Colonic mucosa (tissue), 4 donors: ENCODE results near the gene SLC12A9. TPM values are rescaled to one million over a fixed set of nuclear protein-coding genes. Genes with fewer than 3 reads are reported as not detected.

Source experiments
- DNase-seq: peaks from one replicate; pipeline ENCODE4 v3.0.0-alpha.2; 2020
- H3K27ac ChIP-seq: fragments of 200-600 bp; one replicate; pipeline ENCODE4 v1.8.0; 2021
- H3K27me3 ChIP-seq: fragments of 200-600 bp; one replicate; pipeline ENCODE4 v1.8.0; 2021
- H3K36me3 ChIP-seq: fragments of 200-600 bp; one replicate; pipeline ENCODE4 v1.8.0; 2021
- H3K4me1 ChIP-seq: fragments of 200-600 bp; one replicate; pipeline ENCODE4 v1.8.0; 2021; ENCODE audit warnings: mild to moderate bottlenecking
- H3K4me3 ChIP-seq: fragments of 200-600 bp; one replicate; pipeline ENCODE4 v1.8.0; 2021
- H3K9ac ChIP-seq, 2 donors: one replicate each; pipeline ENCODE4 v1.7.0; 2013; ENCODE audit warnings: control low read depth in 2 of 2, low read depth in 2 of 2, low read length in 2 of 2
- H3K9me3 ChIP-seq: fragments of 200-600 bp; one replicate; pipeline ENCODE4 v1.8.0; 2021
- CTCF ChIP-seq: fragments of 200-600 bp; IDR thresholded peaks from one replicate; pipeline ENCODE4 v1.8.0; 2022; ENCODE audit warnings: antibody characterized with exemption, mild to moderate bottlenecking
- intact Hi-C: fragments of 100-400 bp; cut with DNase I; formaldehyde crosslinking; loops from one replicate; pipeline ENCODE4 v1.14.1; 2022
- total RNA-seq, 2 donors: library from RNA; stranded (reverse); fragmentation: NEBNext Ultra II Directional in 1 of 2; extraction: Animal tissue kit (Norgen Biotek cat#: 25700) in 1 of 2; gene quantifications; one replicate each; pipeline ENCODE4 v1.2.1, GENCODE V29; 2021
- donor health status: healthy.
- donor health status: DM: no; HTN: no; CAD: no.
- donor health status: DM: no; HTN: no; CAD: no.

SLC12A9 gene
- total RNA-seq, 2 donors from 2014 or later, result 24.1 to 35.9 TPM

DNA sequence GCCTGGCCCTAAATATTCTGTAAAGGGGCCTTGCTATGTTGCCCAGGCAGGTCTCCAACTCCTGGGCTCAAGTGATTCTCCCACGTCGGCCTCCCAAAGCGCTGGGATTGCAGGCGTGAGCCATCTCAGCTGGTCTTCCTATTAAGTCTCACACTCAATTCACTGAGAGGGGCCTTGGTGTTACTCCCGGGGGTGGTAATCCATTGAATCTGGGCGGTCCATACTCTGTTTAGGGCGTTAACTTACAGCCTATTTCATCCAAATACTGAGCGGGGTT, 21.7 kb downstream of the SLC12A9 start:
- H3K9ac ChIP-seq, result peak overlapping the region; percentile 94 to 96
- no peak for TF ChIP-seq CTCF
- H3K4me1 ChIP-seq, result peaks cover 17% of the 10 kb centered on the region
- intact Hi-C loops, result no loop called here
- peak overlapping the region; percentile 66 for H3K4me3 ChIP-seq
- H3K9me3 ChIP-seq, result no peaks in the 10 kb centered on the region
- no peaks in the 10 kb centered on the region for H3K36me3 ChIP-seq
- no peak for DNase-seq
- H3K27me3 ChIP-seq, result no peaks in the 10 kb centered on the region
- H3K27ac ChIP-seq, result peak overlapping the region; percentile 92

GRCh38 chr7:100874577-100875355, 22.3 kb downstream of the SLC12A9 start, which contains the start of gene SRRT:
Gene SRRT (plus strand): TSS chr7:100875103. CDS start chr7:100875591, 488 bp downstream.
- H3K4me3 ChIP-seq, result peak within 1 kb of the TSS; percentile 66
- peak; percentile 23 for TF ChIP-seq CTCF
- peaks cover 17% of the 10 kb centered on the region for H3K4me1 ChIP-seq
- H3K9me3 ChIP-seq, result no peaks in the 10 kb centered on the region
- H3K27me3 ChIP-seq, result no peaks in the 10 kb centered on the region
- H3K9ac ChIP-seq, result peak within 1 kb of the TSS; percentile 94 to 96
- H3K27ac ChIP-seq, result peak within 1 kb of the TSS; percentile 92
- H3K36me3 ChIP-seq, result no peaks in the 10 kb centered on the region
- DNase-seq, result peak; percentile 99
- intact Hi-C loops, result no loop called here

DNA sequence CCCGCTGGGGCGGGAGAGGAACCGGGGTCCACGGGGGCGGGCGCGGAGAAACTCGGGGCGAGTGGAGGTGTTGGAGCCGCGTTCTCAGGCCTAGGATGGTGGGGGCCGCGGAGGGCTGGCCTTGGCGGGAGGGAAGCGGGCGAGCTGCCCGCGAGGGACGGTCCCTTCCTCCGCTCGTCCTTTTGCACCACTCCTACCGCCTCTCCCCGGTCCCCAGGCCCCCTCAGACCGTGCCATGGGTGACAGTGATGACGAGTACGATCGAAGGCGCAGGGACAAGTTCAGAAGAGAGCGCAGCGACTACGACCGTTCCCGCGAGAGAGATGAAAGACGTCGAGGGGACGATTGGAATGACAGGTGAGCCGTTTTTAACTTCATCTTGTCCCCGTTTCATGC, 22.8 kb downstream of the SLC12A9 start:
- peak overlapping the region; percentile 71 to 94 for H3K9ac ChIP-seq
- H3K36me3 ChIP-seq, result no peaks in the 10 kb centered on the region
- no peaks in the 10 kb centered on the region for H3K27me3 ChIP-seq
- intact Hi-C loops, result no loop called here
- H3K4me3 ChIP-seq, result peak overlapping the region; percentile 66
- no peak for DNase-seq
- no peak for TF ChIP-seq CTCF
- H3K27ac ChIP-seq, result peak overlapping the region; percentile 92
- H3K4me1 ChIP-seq, result peaks cover 17% of the 10 kb centered on the region
- no peaks in the 10 kb centered on the region for H3K9me3 ChIP-seq

DNA sequence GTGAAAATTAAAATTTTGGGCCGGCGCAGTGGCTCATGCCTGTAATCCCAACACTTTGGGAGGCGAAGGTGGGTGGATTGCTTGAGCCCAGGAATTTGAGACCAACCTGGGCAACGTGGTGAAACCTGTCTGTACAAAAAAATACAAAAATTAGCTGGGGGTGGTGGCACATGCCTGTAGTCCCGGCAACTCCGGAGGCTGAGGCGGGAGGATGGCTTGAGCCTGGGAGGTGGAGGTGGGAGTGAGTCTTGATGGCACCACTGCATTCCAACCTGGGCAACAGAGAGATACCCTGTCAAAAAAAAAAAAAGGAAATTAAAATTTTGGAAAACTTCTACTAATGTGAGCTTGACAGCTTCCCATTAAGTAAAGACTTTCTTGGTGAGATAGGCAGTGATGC, 25.5 kb downstream of the SLC12A9 start:
- no peak overlapping the region for H3K4me3 ChIP-seq
- no peak overlapping the region for H3K9ac ChIP-seq
- no peak overlapping the region for H3K27ac ChIP-seq
- intact Hi-C loops, result no loop called here
- peaks cover 18% of the 10 kb centered on the region for H3K36me3 ChIP-seq
- no peaks in the 10 kb centered on the region for H3K27me3 ChIP-seq
- peaks cover 17% of the 10 kb centered on the region for H3K4me1 ChIP-seq
- H3K9me3 ChIP-seq, result no peaks in the 10 kb centered on the region
- no peak for TF ChIP-seq CTCF
- no peak for DNase-seq

DNA sequence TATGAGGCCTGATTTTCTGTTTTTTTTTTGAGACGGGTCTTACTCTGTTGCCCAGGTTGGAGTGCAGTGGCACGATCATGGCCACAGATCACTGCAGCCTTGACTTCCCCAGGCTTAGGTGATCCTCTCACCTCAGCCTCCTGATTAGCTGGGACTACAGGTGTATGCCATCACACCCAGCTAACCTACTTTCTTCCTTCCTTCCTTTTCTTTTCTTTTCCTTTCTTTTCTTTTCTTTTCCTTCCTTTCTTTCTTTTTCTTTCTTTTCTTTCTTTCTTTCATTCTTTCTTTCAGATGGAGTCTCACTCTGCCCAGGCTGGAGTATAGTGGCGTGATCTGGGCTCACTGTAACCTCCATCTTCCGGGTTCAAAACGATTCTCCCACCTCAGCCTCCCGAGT, 26.2 kb downstream of the SLC12A9 start:
- Histone ChIP-seq H3K9me3 (no peaks in the 10 kb centered on the region), H3K4me1 (peaks cover 17% of the 10 kb centered on the region), H3K36me3 (peaks cover 18% of the 10 kb centered on the region), H3K27me3 (no peaks in the 10 kb centered on the region), H3K9ac (no peak overlapping the region), H3K27ac (no peak overlapping the region), H3K4me3 (no peak overlapping the region)
- DNase-seq, result no peak
- intact Hi-C loops, result no loop called here
- TF ChIP-seq CTCF, result no peak
